Measurements from ENCODE around the gene CCDC80.
A peak's percentile ranks its signal among the peaks of the same experiment; 100 is the strongest.

Gene CCDC80

GRCh38 chr3:112610121-112610520 lies 30.8 kb downstream of the CCDC80 start:
- no peak overlapping the region for H3K4me3 ChIP-seq (replicated peaks in 1 of 2; ENCODE audit: low read depth in 2 of 2, low read length in 2 of 2)
- peak; percentile 61 to 71 for DNase-seq (ENCODE audit: low read depth in 2 of 2)
- no peak for TF ChIP-seq CTCF (IDR thresholded peaks at IDR 0.05; ENCODE audit: low read depth, low read length)

- no peak for TF ChIP-seq CTCF (IDR thresholded peaks at IDR 0.05; ENCODE audit: low read depth, low read length)
- no peak overlapping the region for H3K4me3 ChIP-seq (replicated peaks in 1 of 2; ENCODE audit: low read depth in 2 of 2, low read length in 2 of 2)
Measured at GRCh38 chr3:112607863-112608262, 33.1 kb downstream of the CCDC80 start.

GRCh38 chr3:112606098-112606497 lies 34.8 kb downstream of the CCDC80 start:
- DNase-seq (ENCODE audit: low read depth in 2 of 2), result no peak
- TF ChIP-seq CTCF (IDR thresholded peaks at IDR 0.05; ENCODE audit: low read depth, low read length), result no peak
- H3K4me3 ChIP-seq (replicated peaks in 1 of 2; ENCODE audit: low read depth in 2 of 2, low read length in 2 of 2), result no peak overlapping the region

More at GRCh38 chr3:112607863-112608262, 33.1 kb downstream of the CCDC80 start:
- DNase-seq (ENCODE audit: low read depth in 2 of 2), result no peak

GRCh38 chr3:112605285-112605684 lies 35.7 kb downstream of the CCDC80 start:
- no peak for TF ChIP-seq CTCF (IDR thresholded peaks at IDR 0.05; ENCODE audit: low read depth, low read length)
- DNase-seq (ENCODE audit: low read depth in 2 of 2), result peak; percentile 97 to 99
- no peak overlapping the region for H3K4me3 ChIP-seq (replicated peaks in 1 of 2; ENCODE audit: low read depth in 2 of 2, low read length in 2 of 2)

- peak; percentile 84 to 96 for DNase-seq (ENCODE audit: low read depth in 2 of 2)
- TF ChIP-seq CTCF (IDR thresholded peaks at IDR 0.05; ENCODE audit: low read depth, low read length), result no peak
- H3K4me3 ChIP-seq (replicated peaks in 1 of 2; ENCODE audit: low read depth in 2 of 2, low read length in 2 of 2), result no peak overlapping the region
Measured at GRCh38 chr3:112604536-112604935, 36.4 kb downstream of the CCDC80 start.

- H3K4me3 ChIP-seq (replicated peaks in 1 of 2; ENCODE audit: low read depth in 2 of 2, low read length in 2 of 2), result no peak overlapping the region
- DNase-seq (ENCODE audit: low read depth in 2 of 2), result no peak
- TF ChIP-seq CTCF (IDR thresholded peaks at IDR 0.05; ENCODE audit: low read depth, low read length), result no peak
Measured at GRCh38 chr3:112602217-112602838, 38.6 kb downstream of the CCDC80 start.

- no peak overlapping the region for H3K4me3 ChIP-seq (replicated peaks in 1 of 2; ENCODE audit: low read depth in 2 of 2, low read length in 2 of 2)
- no peak for DNase-seq (ENCODE audit: low read depth in 2 of 2)
- no peak for TF ChIP-seq CTCF (IDR thresholded peaks at IDR 0.05; ENCODE audit: low read depth, low read length)
Measured at GRCh38 chr3:112598731-112599130, 42.2 kb downstream of the CCDC80 start.

Measured in cardiac fibroblast (primary cell).